ENCODE results near the gene VPS16.

GRCh38 chr20:2840138-2840966, at the start of gene VPS16, which contains the start of gene PCED1A:
- peak; percentile 79 to 95; a peak in 4 of 5 replicates for TF ChIP-seq JUN (IDR thresholded peaks at IDR 0.05)
- TF ChIP-seq, protein P1, sequence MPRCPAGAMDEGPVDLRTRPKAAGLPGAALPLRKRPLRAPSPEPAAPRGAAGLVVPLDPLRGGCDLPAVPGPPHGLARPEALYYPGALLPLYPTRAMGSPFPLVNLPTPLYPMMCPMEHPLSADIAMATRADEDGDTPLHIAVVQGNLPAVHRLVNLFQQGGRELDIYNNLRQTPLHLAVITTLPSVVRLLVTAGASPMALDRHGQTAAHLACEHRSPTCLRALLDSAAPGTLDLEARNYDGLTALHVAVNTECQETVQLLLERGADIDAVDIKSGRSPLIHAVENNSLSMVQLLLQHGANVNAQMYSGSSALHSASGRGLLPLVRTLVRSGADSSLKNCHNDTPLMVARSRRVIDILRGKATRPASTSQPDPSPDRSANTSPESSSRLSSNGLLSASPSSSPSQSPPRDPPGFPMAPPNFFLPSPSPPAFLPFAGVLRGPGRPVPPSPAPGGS (IDR thresholded peaks at IDR 0.05): peak; percentile 73; the same call in 2 of the 3 replicates
- no peak for TF ChIP-seq RFX5 (IDR thresholded peaks at IDR 0.05)
- TF ChIP-seq EHMT2 (IDR thresholded peaks at IDR 0.05; ENCODE audit: low read depth): no peak; the same call in 1 of the 2 replicates
- TF ChIP-seq CBX8 (IDR thresholded peaks at IDR 0.05): no peak
- TF ChIP-seq, protein P2, sequence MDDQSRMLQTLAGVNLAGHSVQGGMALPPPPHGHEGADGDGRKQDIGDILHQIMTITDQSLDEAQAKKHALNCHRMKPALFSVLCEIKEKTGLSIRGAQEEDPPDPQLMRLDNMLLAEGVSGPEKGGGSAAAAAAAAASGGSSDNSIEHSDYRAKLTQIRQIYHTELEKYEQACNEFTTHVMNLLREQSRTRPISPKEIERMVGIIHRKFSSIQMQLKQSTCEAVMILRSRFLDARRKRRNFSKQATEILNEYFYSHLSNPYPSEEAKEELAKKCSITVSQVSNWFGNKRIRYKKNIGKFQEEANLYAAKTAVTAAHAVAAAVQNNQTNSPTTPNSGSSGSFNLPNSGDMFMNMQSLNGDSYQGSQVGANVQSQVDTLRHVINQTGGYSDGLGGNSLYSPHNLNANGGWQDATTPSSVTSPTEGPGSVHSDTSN (IDR thresholded peaks at IDR 0.05): no peak
- TF ChIP-seq EP300 (IDR thresholded peaks at IDR 0.05): no peak
- peak; percentile 76; the same call in 1 of the 2 replicates for TF ChIP-seq HDAC2 (IDR thresholded peaks at IDR 0.05)
- TF ChIP-seq CTCF (IDR thresholded peaks at IDR 0.05): no peak
- no peak for TF ChIP-seq POLR2AphosphoS2 (conservative IDR thresholded peaks at IDR 0.05; ENCODE audit: low read length)
- no peak for TF ChIP-seq MAFK (IDR thresholded peaks at IDR 0.05; ENCODE audit: partially characterized antibody)

All from A549 (cell line).